HEK293 (cell line): ENCODE data around the gene C13orf42.

ENCODE experiments used
- CTCF ChIA-PET: fragments of 350-600 bp; formaldehyde crosslinking; extraction: SDS; loops from one replicate; lab custom pipeline; 2021; ENCODE audit warnings: antibody characterized with exemption; lab: Yijun Ruan, JAX
- POLR2A ChIA-PET: fragments of 300-600 bp; formaldehyde crosslinking; extraction: SDS; loops from one replicate; lab custom pipeline; 2020; ENCODE audit warnings: antibody characterized with exemption, inconsistent platforms; lab: Yijun Ruan, JAX
- H3K27ac ChIP-seq: fragments of 200-500 bp; sonication (Bioruptor generic); 2 replicates; pipeline ENCODE4 v1.5.1; 2014; ENCODE audit warnings: low read depth, low read length, control low read depth, inconsistent platforms; ENCODE audit errors: extremely low read depth
- H3K36me3 ChIP-seq, 2 experiments: fragments of 200-500 bp in 1 of 2; sonication (Bioruptor generic) in 1 of 2; 1 replicate in 1 of 2; 2 replicates in 1 of 2; pipeline ENCODE4 v1.5.1; 2014 to 2017; ENCODE audit warnings: inconsistent platforms in 2 of 2, low read length in 2 of 2; ENCODE audit not compliant: control insufficient read depth in 2 of 2, insufficient read depth in 1 of 2
- H3K4me1 ChIP-seq: fragments of 200-500 bp; sonication (Bioruptor generic); 2 replicates; pipeline ENCODE4 v1.5.1; 2014; ENCODE audit warnings: mild to moderate bottlenecking, low read length, inconsistent platforms; ENCODE audit not compliant: control insufficient read depth, insufficient read depth
- H3K4me3 ChIP-seq: 2 replicates; pipeline ENCODE4 v1.5.1; 2011; ENCODE audit warnings: low read depth, mild to moderate bottlenecking, control low read depth, low read length, moderate library complexity
- H3K9me3 ChIP-seq: fragments of 200-500 bp; sonication (Bioruptor generic); 2 replicates; pipeline ENCODE4 v1.5.1; 2014; ENCODE audit warnings: low read depth, low read length, inconsistent platforms; ENCODE audit not compliant: control insufficient read depth, insufficient read depth
- GLIS1 ChIP-seq: fragments of 450-650 bp; formaldehyde crosslinking; IDR thresholded peaks from 2 replicates; pipeline ENCODE4 v1.5.1; 2016; ENCODE audit warnings: missing biosample characterization, missing genetic modification characterization
- MYNN ChIP-seq: fragments of 450-650 bp; formaldehyde crosslinking; IDR thresholded peaks from 2 replicates; pipeline ENCODE4 v1.5.1; 2016; ENCODE audit warnings: missing biosample characterization, missing genetic modification characterization, borderline replicate concordance
- SETDB1 ChIP-seq: IDR thresholded peaks from one replicate; pipeline ENCODE4 v1.6.1; 2017; ENCODE audit warnings: mild to moderate bottlenecking, low read length, moderate library complexity, mixed read lengths; ENCODE audit not compliant: insufficient read length
- ZFP3 ChIP-seq: fragments of 450-650 bp; formaldehyde crosslinking; IDR thresholded peaks from 2 replicates; pipeline ENCODE4 v1.5.1; 2016; ENCODE audit warnings: low read depth, missing biosample characterization, missing genetic modification characterization
- ZNF133 ChIP-seq: fragments of 450-650 bp; formaldehyde crosslinking; IDR thresholded peaks from 2 replicates; pipeline ENCODE4 v1.5.1; 2016; ENCODE audit warnings: missing biosample characterization, missing genetic modification characterization
- ZNF248 ChIP-seq: fragments of 450-650 bp; formaldehyde crosslinking; IDR thresholded peaks from 2 replicates; pipeline ENCODE4 v1.5.1; 2017; ENCODE audit warnings: missing biosample characterization, missing genetic modification characterization
- ZNF596 ChIP-seq: fragments of 450-650 bp; IDR thresholded peaks from 2 replicates; pipeline ENCODE4 v1.5.0; 2018; ENCODE audit warnings: missing biosample characterization, mild to moderate bottlenecking, missing genetic modification characterization, moderate library complexity
- ZNF623 ChIP-seq: fragments of 450-650 bp; formaldehyde crosslinking; IDR thresholded peaks from 2 replicates; pipeline ENCODE4 v1.5.1; 2016; ENCODE audit warnings: missing biosample characterization, missing genetic modification characterization
- ZNF660 ChIP-seq: fragments of 450-650 bp; IDR thresholded peaks from 2 replicates; pipeline ENCODE4 v1.5.1; 2018; ENCODE audit warnings: missing biosample characterization, mild to moderate bottlenecking, missing genetic modification characterization
- TF ChIP-seq, protein P1 (sequence below): fragments of 450-650 bp; formaldehyde crosslinking; conservative IDR thresholded peaks from 2 replicates; pipeline ENCODE4 v1.5.1; 2016; ENCODE audit warnings: low read depth, missing biosample characterization, missing genetic modification characterization
- TF ChIP-seq, protein P2 (sequence below): fragments of 450-650 bp; formaldehyde crosslinking; IDR thresholded peaks from 2 replicates; pipeline ENCODE4 v1.5.1; 2016; ENCODE audit warnings: missing biosample characterization, missing genetic modification characterization
- TF ChIP-seq, protein P3 (sequence below): fragments of 450-650 bp; formaldehyde crosslinking; IDR thresholded peaks from 2 replicates; pipeline ENCODE4 v1.5.1; 2016; ENCODE audit warnings: missing biosample characterization, missing genetic modification characterization, low read depth
- TF ChIP-seq, protein P4 (sequence below): fragments of 450-650 bp; formaldehyde crosslinking; IDR thresholded peaks from 2 replicates; pipeline ENCODE4 v1.5.1; 2016; ENCODE audit warnings: missing biosample characterization, missing genetic modification characterization

C13orf42 gene

DNA sequence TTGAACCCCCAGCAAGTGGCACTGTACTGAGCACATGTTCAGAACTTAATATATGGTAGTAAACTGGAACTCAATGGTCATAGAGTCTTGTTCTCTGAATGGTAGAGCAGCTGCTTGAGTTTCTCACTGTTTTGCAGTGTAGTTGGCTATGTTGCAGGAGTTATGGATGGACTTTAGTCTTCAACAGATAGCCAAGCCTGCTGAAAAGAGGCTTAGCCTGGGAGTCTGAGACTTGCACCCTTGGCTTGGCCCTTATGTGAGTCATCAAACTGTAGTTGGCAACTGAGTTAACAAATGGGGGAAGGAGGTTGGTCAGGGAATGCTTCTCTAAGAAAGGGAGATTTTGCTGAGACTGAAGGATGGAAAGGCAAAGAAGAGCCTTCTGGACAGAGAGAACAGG is 62.5 kb downstream of the C13orf42 start:
- H3K9me3 ChIP-seq: no peaks in the 10 kb centered on the region
- H3K36me3 ChIP-seq: no peaks in the 10 kb centered on the region
- ChIA-PET POLR2A (no interaction called here), CTCF (no interaction called here)
- no peak overlapping the region for H3K27ac ChIP-seq
- no peaks in the 10 kb centered on the region for H3K4me1 ChIP-seq
- no peak overlapping the region for H3K4me3 ChIP-seq
- TF ChIP-seq ZNF133 (tag by site-specific recombination) (no peak), ZNF660 (tag by site-specific recombination) (no peak), ZFP3 (tag by site-specific recombination) (no peak), ZNF596 (no peak), GLIS1 (tag by site-specific recombination) (no peak), MYNN (tag by site-specific recombination) (no peak), SETDB1 (no peak), ZNF248 (tag by site-specific recombination) (no peak)
- TF ChIP-seq, protein P1, sequence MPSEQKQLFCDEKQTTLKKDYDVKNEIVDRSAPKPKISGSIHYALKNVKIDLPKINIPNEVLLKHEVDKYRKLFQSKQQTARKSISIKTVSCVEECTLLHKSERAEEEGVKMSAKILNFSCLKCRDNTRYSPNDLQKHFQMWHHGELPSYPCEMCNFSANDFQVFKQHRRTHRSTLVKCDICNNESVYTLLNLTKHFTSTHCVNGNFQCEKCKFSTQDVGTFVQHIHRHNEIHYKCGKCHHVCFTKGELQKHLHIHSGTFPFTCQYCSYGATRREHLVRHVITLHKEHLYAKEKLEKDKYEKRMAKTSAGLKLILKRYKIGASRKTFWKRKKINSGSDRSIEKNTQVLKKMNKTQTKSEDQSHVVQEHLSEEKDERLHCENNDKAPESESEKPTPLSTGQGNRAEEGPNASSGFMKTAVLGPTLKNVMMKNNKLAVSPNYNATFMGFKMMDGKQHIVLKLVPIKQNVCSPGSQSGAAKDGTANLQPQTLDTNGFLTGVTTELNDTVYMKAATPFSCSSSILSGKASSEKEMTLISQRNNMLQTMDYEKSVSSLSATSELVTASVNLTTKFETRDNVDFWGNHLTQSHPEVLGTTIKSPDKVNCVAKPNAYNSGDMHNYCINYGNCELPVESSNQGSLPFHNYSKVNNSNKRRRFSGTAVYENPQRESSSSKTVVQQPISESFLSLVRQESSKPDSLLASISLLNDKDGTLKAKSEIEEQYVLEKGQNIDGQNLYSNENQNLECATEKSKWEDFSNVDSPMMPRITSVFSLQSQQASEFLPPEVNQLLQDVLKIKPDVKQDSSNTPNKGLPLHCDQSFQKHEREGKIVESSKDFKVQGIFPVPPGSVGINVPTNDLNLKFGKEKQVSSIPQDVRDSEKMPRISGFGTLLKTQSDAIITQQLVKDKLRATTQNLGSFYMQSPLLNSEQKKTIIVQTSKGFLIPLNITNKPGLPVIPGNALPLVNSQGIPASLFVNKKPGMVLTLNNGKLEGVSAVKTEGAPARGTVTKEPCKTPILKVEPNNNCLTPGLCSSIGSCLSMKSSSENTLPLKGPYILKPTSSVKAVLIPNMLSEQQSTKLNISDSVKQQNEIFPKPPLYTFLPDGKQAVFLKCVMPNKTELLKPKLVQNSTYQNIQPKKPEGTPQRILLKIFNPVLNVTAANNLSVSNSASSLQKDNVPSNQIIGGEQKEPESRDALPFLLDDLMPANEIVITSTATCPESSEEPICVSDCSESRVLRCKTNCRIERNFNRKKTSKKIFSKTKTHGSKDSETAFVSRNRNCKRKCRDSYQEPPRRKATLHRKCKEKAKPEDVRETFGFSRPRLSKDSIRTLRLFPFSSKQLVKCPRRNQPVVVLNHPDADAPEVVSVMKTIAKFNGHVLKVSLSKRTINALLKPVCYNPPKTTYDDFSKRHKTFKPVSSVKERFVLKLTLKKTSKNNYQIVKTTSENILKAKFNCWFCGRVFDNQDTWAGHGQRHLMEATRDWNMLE (tag by site-specific recombination): no peak
- TF ChIP-seq, protein P2, sequence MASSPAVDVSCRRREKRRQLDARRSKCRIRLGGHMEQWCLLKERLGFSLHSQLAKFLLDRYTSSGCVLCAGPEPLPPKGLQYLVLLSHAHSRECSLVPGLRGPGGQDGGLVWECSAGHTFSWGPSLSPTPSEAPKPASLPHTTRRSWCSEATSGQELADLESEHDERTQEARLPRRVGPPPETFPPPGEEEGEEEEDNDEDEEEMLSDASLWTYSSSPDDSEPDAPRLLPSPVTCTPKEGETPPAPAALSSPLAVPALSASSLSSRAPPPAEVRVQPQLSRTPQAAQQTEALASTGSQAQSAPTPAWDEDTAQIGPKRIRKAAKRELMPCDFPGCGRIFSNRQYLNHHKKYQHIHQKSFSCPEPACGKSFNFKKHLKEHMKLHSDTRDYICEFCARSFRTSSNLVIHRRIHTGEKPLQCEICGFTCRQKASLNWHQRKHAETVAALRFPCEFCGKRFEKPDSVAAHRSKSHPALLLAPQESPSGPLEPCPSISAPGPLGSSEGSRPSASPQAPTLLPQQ (tag by site-specific recombination): no peak
- TF ChIP-seq, all 188 proteins: peak for 0

DNA sequence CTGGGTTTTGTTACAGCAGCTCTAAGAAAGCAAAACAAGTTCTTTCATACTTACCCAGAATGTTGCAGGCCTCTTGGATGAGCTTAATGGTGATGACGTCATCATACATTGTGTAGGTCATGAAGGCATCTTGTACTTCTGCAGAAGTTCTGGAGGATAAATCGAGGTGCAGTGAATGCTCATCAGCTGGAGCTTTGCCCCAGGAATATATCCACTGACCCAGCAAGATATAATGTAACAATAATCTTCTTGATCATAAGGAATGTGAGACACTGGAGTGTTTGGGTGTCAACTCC is 63.0 kb downstream of the C13orf42 start:
- Histone ChIP-seq H3K9me3 (no peaks in the 10 kb centered on the region), H3K36me3 (no peaks in the 10 kb centered on the region), H3K4me1 (no peaks in the 10 kb centered on the region), H3K4me3 (no peak overlapping the region), H3K27ac (no peak overlapping the region)
- TF ChIP-seq, protein P3, sequence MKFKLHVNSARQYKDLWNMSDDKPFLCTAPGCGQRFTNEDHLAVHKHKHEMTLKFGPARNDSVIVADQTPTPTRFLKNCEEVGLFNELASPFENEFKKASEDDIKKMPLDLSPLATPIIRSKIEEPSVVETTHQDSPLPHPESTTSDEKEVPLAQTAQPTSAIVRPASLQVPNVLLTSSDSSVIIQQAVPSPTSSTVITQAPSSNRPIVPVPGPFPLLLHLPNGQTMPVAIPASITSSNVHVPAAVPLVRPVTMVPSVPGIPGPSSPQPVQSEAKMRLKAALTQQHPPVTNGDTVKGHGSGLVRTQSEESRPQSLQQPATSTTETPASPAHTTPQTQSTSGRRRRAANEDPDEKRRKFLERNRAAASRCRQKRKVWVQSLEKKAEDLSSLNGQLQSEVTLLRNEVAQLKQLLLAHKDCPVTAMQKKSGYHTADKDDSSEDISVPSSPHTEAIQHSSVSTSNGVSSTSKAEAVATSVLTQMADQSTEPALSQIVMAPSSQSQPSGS (tag by site-specific recombination): peak; percentile 78
- TF ChIP-seq, protein P4, sequence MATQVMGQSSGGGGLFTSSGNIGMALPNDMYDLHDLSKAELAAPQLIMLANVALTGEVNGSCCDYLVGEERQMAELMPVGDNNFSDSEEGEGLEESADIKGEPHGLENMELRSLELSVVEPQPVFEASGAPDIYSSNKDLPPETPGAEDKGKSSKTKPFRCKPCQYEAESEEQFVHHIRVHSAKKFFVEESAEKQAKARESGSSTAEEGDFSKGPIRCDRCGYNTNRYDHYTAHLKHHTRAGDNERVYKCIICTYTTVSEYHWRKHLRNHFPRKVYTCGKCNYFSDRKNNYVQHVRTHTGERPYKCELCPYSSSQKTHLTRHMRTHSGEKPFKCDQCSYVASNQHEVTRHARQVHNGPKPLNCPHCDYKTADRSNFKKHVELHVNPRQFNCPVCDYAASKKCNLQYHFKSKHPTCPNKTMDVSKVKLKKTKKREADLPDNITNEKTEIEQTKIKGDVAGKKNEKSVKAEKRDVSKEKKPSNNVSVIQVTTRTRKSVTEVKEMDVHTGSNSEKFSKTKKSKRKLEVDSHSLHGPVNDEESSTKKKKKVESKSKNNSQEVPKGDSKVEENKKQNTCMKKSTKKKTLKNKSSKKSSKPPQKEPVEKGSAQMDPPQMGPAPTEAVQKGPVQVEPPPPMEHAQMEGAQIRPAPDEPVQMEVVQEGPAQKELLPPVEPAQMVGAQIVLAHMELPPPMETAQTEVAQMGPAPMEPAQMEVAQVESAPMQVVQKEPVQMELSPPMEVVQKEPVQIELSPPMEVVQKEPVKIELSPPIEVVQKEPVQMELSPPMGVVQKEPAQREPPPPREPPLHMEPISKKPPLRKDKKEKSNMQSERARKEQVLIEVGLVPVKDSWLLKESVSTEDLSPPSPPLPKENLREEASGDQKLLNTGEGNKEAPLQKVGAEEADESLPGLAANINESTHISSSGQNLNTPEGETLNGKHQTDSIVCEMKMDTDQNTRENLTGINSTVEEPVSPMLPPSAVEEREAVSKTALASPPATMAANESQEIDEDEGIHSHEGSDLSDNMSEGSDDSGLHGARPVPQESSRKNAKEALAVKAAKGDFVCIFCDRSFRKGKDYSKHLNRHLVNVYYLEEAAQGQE (tag by site-specific recombination): no peak
- no peak for TF ChIP-seq ZNF623 (tag by site-specific recombination)
- ChIA-PET POLR2A (no interaction called here), CTCF (interaction anchor here (0.5 kb wide), 1 partner anchor 250 kb away, joined by 3 read pairs; no protein-coding TSS in a partner anchor)
